ENCODE measurements around the gene PSD2. TPM values are rescaled to one million over a fixed set of nuclear protein-coding genes. Genes with fewer than 3 reads are reported as not detected.

Gene PSD2
- total and polyA plus RNA-seq, 2 experiments from 2014 or later = under 0.01 TPM; not detected in 1

DNA sequence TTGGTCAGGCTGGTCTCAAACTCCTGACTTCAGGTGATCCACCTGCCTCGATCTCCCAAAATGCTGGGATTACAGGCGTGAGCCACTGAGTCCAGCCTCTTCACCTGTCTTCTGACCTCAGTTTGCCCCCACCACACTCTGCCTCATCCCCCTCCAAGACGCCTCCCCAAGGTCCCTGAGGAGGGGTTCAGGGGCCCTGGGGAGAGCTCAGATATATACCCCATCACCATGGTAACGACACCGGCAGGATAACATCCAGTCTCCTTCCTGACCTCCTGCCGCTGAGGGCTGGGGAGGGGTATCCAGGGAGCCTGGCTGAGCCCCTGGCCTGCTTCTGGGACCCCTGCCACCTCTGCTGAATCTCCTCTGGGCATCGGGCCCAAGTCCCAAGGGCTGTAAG is 19.7 kb upstream of the PSD2 start:
- Histone ChIP-seq H3K4me2 (ENCODE audit: unreplicated experiment) (no peak overlapping the region), H2AFZ (no peak overlapping the region), H3K9me3 (ENCODE audit: low read depth) (no peaks in the 10 kb centered on the region), H3K27ac (no peak overlapping the region), H3K9ac (no peak overlapping the region), H3K27me3 (replicated peaks; ENCODE audit: insufficient read depth) (0 out of 2 replicates have a peak, but pooled peaks cover 3% of the 10 kb centered on the region), H3K36me3 (ENCODE audit: low read depth) (no peaks in the 10 kb centered on the region), H3K4me1 (ENCODE audit: insufficient read depth) (no peaks in the 10 kb centered on the region), H4K20me1 (ENCODE audit: insufficient read depth) (no peaks in the 10 kb centered on the region), H3F3A (ENCODE audit: insufficient read depth) (no peaks in the 10 kb centered on the region), H3K9me2 (ENCODE audit: insufficient read depth) (no peaks in the 10 kb centered on the region), H3K79me2 (ENCODE audit: insufficient read depth) (no peaks in the 10 kb centered on the region), H3K4me3 (no peak overlapping the region)
- no peak for DNase-seq
- in situ Hi-C loops (cut with MboI) = loop anchor here (25.0 kb wide), 1 partner anchor 386 kb away; no protein-coding TSS in a partner anchor
- TF ChIP-seq EZH2 (IDR thresholded peaks at IDR 0.05; ENCODE audit: insufficient read depth, poor library complexity, severe bottlenecking) (no peak), EZH2phosphoT487 (IDR thresholded peaks at IDR 0.05; ENCODE audit: insufficient read depth, low read depth) (no peak)
- 69 to 82% methylated on average over 6 to 7 of the region's 7 CpGs for WGBS, 2 experiments (ENCODE audit: low coverage in 1 of 2, low lambda C conversion rate in 2 of 2, missing lambda C conversion rate in 2 of 2)

DNA sequence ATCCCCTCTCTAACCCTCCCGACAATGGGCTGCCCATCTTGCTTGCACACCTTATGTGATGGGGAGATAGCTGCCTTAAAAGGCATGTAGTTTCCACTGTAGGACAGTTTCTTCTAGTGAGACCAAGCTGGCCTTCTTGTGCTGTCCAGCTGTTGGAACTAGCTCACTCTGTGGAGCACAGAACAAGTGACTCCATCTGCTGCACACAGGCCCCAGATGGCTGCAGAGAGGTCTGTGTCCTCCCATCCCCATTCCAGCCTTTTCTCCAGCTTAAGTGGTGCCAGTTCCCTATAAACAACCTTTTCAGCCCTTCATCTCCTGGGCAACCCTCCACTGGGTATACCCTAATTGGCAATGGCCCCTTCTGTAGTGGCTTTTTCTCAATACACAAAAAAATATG is 18.7 kb upstream of the PSD2 start:
- in situ Hi-C loops (cut with MboI) = loop anchor here (25.0 kb wide), 1 partner anchor 385 kb away; no protein-coding TSS in a partner anchor
- Histone ChIP-seq H3K9me3 (ENCODE audit: low read depth) (no peaks in the 10 kb centered on the region), H3F3A (ENCODE audit: insufficient read depth) (no peaks in the 10 kb centered on the region), H3K4me3 (no peak overlapping the region), H2AFZ (no peak overlapping the region), H3K4me1 (ENCODE audit: insufficient read depth) (no peaks in the 10 kb centered on the region), H3K9me2 (ENCODE audit: insufficient read depth) (no peaks in the 10 kb centered on the region), H3K36me3 (ENCODE audit: low read depth) (no peaks in the 10 kb centered on the region), H3K79me2 (ENCODE audit: insufficient read depth) (no peaks in the 10 kb centered on the region), H3K4me2 (ENCODE audit: unreplicated experiment) (no peak overlapping the region), H3K9ac (no peak overlapping the region), H4K20me1 (ENCODE audit: insufficient read depth) (no peaks in the 10 kb centered on the region), H3K27ac (no peak overlapping the region), H3K27me3 (replicated peaks; ENCODE audit: insufficient read depth) (0 out of 2 replicates have a peak, but pooled peaks cover 3% of the 10 kb centered on the region)
- TF ChIP-seq EZH2 (IDR thresholded peaks at IDR 0.05; ENCODE audit: insufficient read depth, poor library complexity, severe bottlenecking) (no peak), EZH2phosphoT487 (IDR thresholded peaks at IDR 0.05; ENCODE audit: insufficient read depth, low read depth) (no peak)
- WGBS, 2 experiments (ENCODE audit: low coverage in 1 of 2, low lambda C conversion rate in 2 of 2, missing lambda C conversion rate in 2 of 2) = 84 to 90% methylated on average over 1 of the region's 1 CpG
- DNase-seq = no peak

DNA sequence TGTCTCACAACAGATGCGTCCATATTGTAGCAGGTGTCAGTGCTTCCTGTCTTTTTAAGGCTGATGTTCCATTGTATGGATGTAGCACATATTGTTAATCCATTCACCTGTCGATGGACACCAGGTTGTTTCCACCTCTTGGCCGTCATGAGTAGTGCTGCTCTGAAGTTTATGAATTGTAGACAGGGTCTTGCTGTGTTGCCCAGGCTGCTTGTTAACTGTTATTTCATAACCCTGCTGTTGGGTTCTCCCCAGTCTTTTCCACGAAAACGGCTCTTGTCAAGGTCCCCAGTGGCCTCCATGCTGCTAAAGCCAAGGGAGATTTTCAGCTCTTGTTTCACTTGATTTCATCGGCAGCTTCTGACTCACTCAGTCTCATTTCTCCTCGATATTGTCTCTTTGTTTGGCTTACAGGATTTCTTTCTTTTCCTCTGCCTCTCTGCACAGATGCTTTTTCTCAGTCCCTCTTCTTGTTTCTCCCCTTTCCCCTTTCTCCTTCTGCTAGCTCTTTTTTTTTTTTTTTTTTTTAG is 12.1 kb upstream of the PSD2 start:
- Histone ChIP-seq H3K9me2 (ENCODE audit: insufficient read depth) (no peaks in the 10 kb centered on the region), H3K4me1 (ENCODE audit: insufficient read depth) (no peaks in the 10 kb centered on the region; the same call in 1 of the 2 replicates), H3K36me3 (ENCODE audit: low read depth) (no peaks in the 10 kb centered on the region), H3K9me3 (ENCODE audit: low read depth) (no peaks in the 10 kb centered on the region), H3K9ac (no peak overlapping the region), H3K27me3 (replicated peaks; ENCODE audit: insufficient read depth) (peaks cover 13% of the 10 kb centered on the region), H3K4me2 (ENCODE audit: unreplicated experiment) (no peak overlapping the region), H3K79me2 (ENCODE audit: insufficient read depth) (no peaks in the 10 kb centered on the region), H3K4me3 (no peak overlapping the region), H4K20me1 (ENCODE audit: insufficient read depth) (no peaks in the 10 kb centered on the region), H3K27ac (no peak overlapping the region), H2AFZ (no peak overlapping the region), H3F3A (ENCODE audit: insufficient read depth) (no peaks in the 10 kb centered on the region)
- DNase-seq = peak; percentile 23
- in situ Hi-C loops (cut with MboI) = loop anchor here (10.0 to 25.0 kb wide), 2 partner anchors 181 to 379 kb away; no protein-coding TSS in a partner anchor
- WGBS, 2 experiments (ENCODE audit: low coverage in 1 of 2, low lambda C conversion rate in 2 of 2, missing lambda C conversion rate in 2 of 2) = 33 to 35% methylated on average over 7 of the region's 7 CpGs
- TF ChIP-seq EZH2phosphoT487 (IDR thresholded peaks at IDR 0.05; ENCODE audit: insufficient read depth, low read depth) (no peak), EZH2 (IDR thresholded peaks at IDR 0.05; ENCODE audit: insufficient read depth, poor library complexity, severe bottlenecking) (no peak)

DNA sequence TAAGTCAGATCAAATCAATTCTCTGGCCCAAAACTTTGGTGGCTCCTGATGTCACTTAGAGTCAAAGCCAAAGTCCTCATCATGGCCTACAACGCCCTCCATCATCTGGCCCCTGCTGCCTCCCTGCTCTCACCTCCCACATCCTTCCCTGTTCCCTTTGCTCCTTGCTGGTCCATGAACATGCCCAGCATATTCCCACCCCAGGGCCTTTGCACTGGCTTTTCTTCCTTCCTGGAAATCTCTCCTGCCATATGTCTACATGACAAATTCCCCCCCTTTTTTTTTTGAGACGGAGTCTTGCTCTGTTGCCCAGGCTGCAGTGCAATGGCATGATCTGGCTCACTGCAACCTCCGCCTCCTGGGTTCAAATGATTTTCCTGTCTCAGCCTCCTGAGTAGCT is 11.1 kb upstream of the PSD2 start:
- DNase-seq = no peak
- no peaks in the 10 kb centered on the region for H3K36me3 ChIP-seq (ENCODE audit: low read depth)
- H4K20me1 ChIP-seq (ENCODE audit: insufficient read depth) = no peaks in the 10 kb centered on the region
- 89 to 93% methylated on average over 3 of the region's 3 CpGs for WGBS, 2 experiments (ENCODE audit: low coverage in 1 of 2, low lambda C conversion rate in 2 of 2, missing lambda C conversion rate in 2 of 2)
- H3K4me3 ChIP-seq = no peak overlapping the region
- peaks cover 12% of the 10 kb centered on the region for H3K27me3 ChIP-seq (replicated peaks; ENCODE audit: insufficient read depth)
- no peak overlapping the region for H3K4me2 ChIP-seq (ENCODE audit: unreplicated experiment)
- no peak overlapping the region for H3K27ac ChIP-seq
- H3K4me1 ChIP-seq (ENCODE audit: insufficient read depth) = no peaks in the 10 kb centered on the region; the same call in 1 of the 2 replicates
- no peak for TF ChIP-seq EZH2 (IDR thresholded peaks at IDR 0.05; ENCODE audit: insufficient read depth, poor library complexity, severe bottlenecking)
- no peak for TF ChIP-seq EZH2phosphoT487 (IDR thresholded peaks at IDR 0.05; ENCODE audit: insufficient read depth, low read depth)
- in situ Hi-C loops (cut with MboI) = loop anchor here (10.0 to 25.0 kb wide), 2 partner anchors 180 to 378 kb away; no protein-coding TSS in a partner anchor
- H3K9ac ChIP-seq = no peak overlapping the region
- H3K79me2 ChIP-seq (ENCODE audit: insufficient read depth) = no peaks in the 10 kb centered on the region
- H3K9me3 ChIP-seq (ENCODE audit: low read depth) = no peaks in the 10 kb centered on the region
- H2AFZ ChIP-seq = no peak overlapping the region
- no peaks in the 10 kb centered on the region for H3K9me2 ChIP-seq (ENCODE audit: insufficient read depth)
- no peaks in the 10 kb centered on the region for H3F3A ChIP-seq (ENCODE audit: insufficient read depth)

Measured in GM23248 (cell line).